HUES6 (cell line): ENCODE measurements around the gene TDRD10.

Experiments
- H3K27ac ChIP-seq: 2 replicates; pipeline ENCODE4 v1.7.0; 2013; ENCODE audit warnings: low read depth, mild to moderate bottlenecking, low read length, inconsistent platforms
- H3K27me3 ChIP-seq: 2 replicates; pipeline ENCODE4 v1.6.1; 2013; ENCODE audit warnings: low read length; ENCODE audit not compliant: control insufficient read depth, insufficient read depth
- H3K36me3 ChIP-seq: 2 replicates; pipeline ENCODE4 v1.6.1; 2013; ENCODE audit warnings: low read length; ENCODE audit not compliant: control insufficient read depth, insufficient read depth
- H3K4me1 ChIP-seq: 2 replicates; pipeline ENCODE4 v1.6.1; 2013; ENCODE audit warnings: low read length; ENCODE audit not compliant: control insufficient read depth, insufficient read depth
- H3K4me3 ChIP-seq: 2 replicates; pipeline ENCODE4 v1.5.1; 2013; ENCODE audit warnings: low read depth, low read length
- H3K9ac ChIP-seq: one replicate; pipeline ENCODE4 v1.6.1; 2013; ENCODE audit warnings: mild to moderate bottlenecking, low read length
- H3K9me3 ChIP-seq: 2 replicates; pipeline ENCODE4 v1.6.1; 2013; ENCODE audit warnings: low read depth, low read length; ENCODE audit not compliant: control insufficient read depth, insufficient read depth

Gene TDRD10

GRCh38 chr1:154539486-154540483, 37.8 kb downstream of the TDRD10 start:
- no peak overlapping the region for H3K4me3 ChIP-seq
- no peak overlapping the region for H3K27ac ChIP-seq

GRCh38 chr1:154541231-154541630, 39.2 kb downstream of the TDRD10 start:
- Histone ChIP-seq H3K4me1 (peaks cover 3% of the 10 kb centered on the region; the same call in 1 of the 2 replicates), H3K27ac (no peak overlapping the region), H3K36me3 (no peaks in the 10 kb centered on the region), H3K9me3 (no peaks in the 10 kb centered on the region), H3K27me3 (no peaks in the 10 kb centered on the region), H3K9ac (no peak overlapping the region), H3K4me3 (no peak overlapping the region)

More at GRCh38 chr1:154539486-154540483, 37.8 kb downstream of the TDRD10 start:
- Histone ChIP-seq H3K36me3 (no peaks in the 10 kb centered on the region), H3K27me3 (no peaks in the 10 kb centered on the region), H3K4me1 (peaks cover 3% of the 10 kb centered on the region; the same call in 1 of the 2 replicates), H3K9ac (no peak overlapping the region), H3K9me3 (no peaks in the 10 kb centered on the region)

GRCh38 chr1:154546264-154547063, 44.4 kb downstream of the TDRD10 start:
- Histone ChIP-seq H3K27ac (no peak overlapping the region), H3K36me3 (peaks cover 30% of the 10 kb centered on the region), H3K9me3 (no peaks in the 10 kb centered on the region)

GRCh38 chr1:154547105-154547732, 45.2 kb downstream of the TDRD10 start:
- Histone ChIP-seq H3K4me3 (no peak overlapping the region), H3K9ac (no peak overlapping the region), H3K9me3 (no peaks in the 10 kb centered on the region), H3K4me1 (no peaks in the 10 kb centered on the region), H3K27me3 (no peaks in the 10 kb centered on the region), H3K27ac (no peak overlapping the region), H3K36me3 (peaks cover 37% of the 10 kb centered on the region)

More at GRCh38 chr1:154546264-154547063, 44.4 kb downstream of the TDRD10 start:
- Histone ChIP-seq H3K4me3 (no peak overlapping the region), H3K9ac (no peak overlapping the region), H3K4me1 (no peaks in the 10 kb centered on the region), H3K27me3 (no peaks in the 10 kb centered on the region)

- peaks cover 45% of the 10 kb centered on the region for H3K36me3 ChIP-seq
- H3K27ac ChIP-seq = no peak overlapping the region
- H3K27me3 ChIP-seq = no peaks in the 10 kb centered on the region
- H3K4me3 ChIP-seq = no peak overlapping the region
- H3K9me3 ChIP-seq = no peaks in the 10 kb centered on the region
- no peak overlapping the region for H3K9ac ChIP-seq
- H3K4me1 ChIP-seq = no peaks in the 10 kb centered on the region
Measured at GRCh38 chr1:154548028-154548427, 46.0 kb downstream of the TDRD10 start.

GRCh38 chr1:154549202-154549770, 47.3 kb downstream of the TDRD10 start:
- Histone ChIP-seq H3K36me3 (peaks cover 58% of the 10 kb centered on the region), H3K9ac (no peak overlapping the region), H3K9me3 (no peaks in the 10 kb centered on the region), H3K4me3 (no peak overlapping the region), H3K27me3 (no peaks in the 10 kb centered on the region), H3K4me1 (no peaks in the 10 kb centered on the region), H3K27ac (no peak overlapping the region)

GRCh38 chr1:154550070-154550469, 48.1 kb downstream of the TDRD10 start:
- peaks cover 66% of the 10 kb centered on the region for H3K36me3 ChIP-seq
- H3K4me1 ChIP-seq = no peaks in the 10 kb centered on the region
- H3K9ac ChIP-seq = no peak overlapping the region
- H3K27me3 ChIP-seq = no peaks in the 10 kb centered on the region
- H3K27ac ChIP-seq = no peak overlapping the region
- H3K9me3 ChIP-seq = no peaks in the 10 kb centered on the region
- H3K4me3 ChIP-seq = no peak overlapping the region

GRCh38 chr1:154550657-154551056, 48.6 kb downstream of the TDRD10 start:
- no peak overlapping the region for H3K27ac ChIP-seq
- no peak overlapping the region for H3K4me3 ChIP-seq
- H3K36me3 ChIP-seq = peaks cover 72% of the 10 kb centered on the region
- H3K4me1 ChIP-seq = no peaks in the 10 kb centered on the region
- no peaks in the 10 kb centered on the region for H3K9me3 ChIP-seq
- H3K9ac ChIP-seq = no peak overlapping the region
- H3K27me3 ChIP-seq = no peaks in the 10 kb centered on the region

GRCh38 chr1:154551474-154551873, 49.5 kb downstream of the TDRD10 start:
- Histone ChIP-seq H3K27me3 (no peaks in the 10 kb centered on the region), H3K4me1 (peaks cover 5% of the 10 kb centered on the region), H3K4me3 (no peak overlapping the region), H3K36me3 (peaks cover 77% of the 10 kb centered on the region), H3K9me3 (no peaks in the 10 kb centered on the region), H3K9ac (no peak overlapping the region), H3K27ac (no peak overlapping the region)

GRCh38 chr1:154552036-154552435, 50.0 kb downstream of the TDRD10 start:
- peaks cover 11% of the 10 kb centered on the region for H3K4me1 ChIP-seq
- H3K27ac ChIP-seq = no peak overlapping the region
- H3K4me3 ChIP-seq = no peak overlapping the region
- no peaks in the 10 kb centered on the region for H3K9me3 ChIP-seq
- H3K36me3 ChIP-seq = peaks cover 77% of the 10 kb centered on the region
- H3K9ac ChIP-seq = no peak overlapping the region
- no peaks in the 10 kb centered on the region for H3K27me3 ChIP-seq
